H9 (cell line): Measurements from ENCODE around the gene DAPK1. TPM values are rescaled to one million over a fixed set of nuclear protein-coding genes. Genes with fewer than 3 reads are reported as not detected.

Experiments
- DNase-seq: peaks from one replicate; pipeline ENCODE4 v3.0.0-alpha.2; 2017
- H2AFZ ChIP-seq: one replicate; pipeline ENCODE4 v1.6.1; 2013; ENCODE audit warnings: mild to moderate bottlenecking, low read length, control low read depth, moderate library complexity
- H2AK5ac ChIP-seq: 2 replicates; pipeline ENCODE4 v1.6.1; 2013; ENCODE audit warnings: low read length, control low read depth, mixed read lengths; ENCODE audit not compliant: insufficient read length
- H2BK120ac ChIP-seq: one replicate; pipeline ENCODE4 v1.6.1; 2013; ENCODE audit warnings: low read depth, mild to moderate bottlenecking, low read length, control low read depth, inconsistent platforms; ENCODE audit not compliant: poor library complexity, severe bottlenecking
- H2BK12ac ChIP-seq: 2 replicates; pipeline ENCODE4 v1.6.1; 2013; ENCODE audit warnings: low read length, control low read depth, mixed read lengths, low read depth; ENCODE audit not compliant: insufficient read length
- H2BK15ac ChIP-seq: 2 replicates; pipeline ENCODE4 v1.6.1; 2013; ENCODE audit warnings: low read depth, low read length, control low read depth
- H2BK20ac ChIP-seq: one replicate; pipeline ENCODE4 v1.6.1; 2013; ENCODE audit warnings: low read depth, mild to moderate bottlenecking, low read length, control low read depth, inconsistent platforms; ENCODE audit not compliant: poor library complexity, severe bottlenecking
- H2BK5ac ChIP-seq: 2 replicates; pipeline ENCODE4 v1.6.1; 2013; ENCODE audit warnings: low read length, control low read depth, mixed read lengths; ENCODE audit not compliant: insufficient read length
- H3K14ac ChIP-seq: 2 replicates; pipeline ENCODE4 v1.6.1; 2013; ENCODE audit warnings: low read length, control low read depth; ENCODE audit not compliant: insufficient read depth
- H3K18ac ChIP-seq: 2 replicates; pipeline ENCODE4 v1.6.1; 2013; ENCODE audit warnings: low read depth, mild to moderate bottlenecking, mixed read lengths, low read length, control low read depth; ENCODE audit not compliant: insufficient read length
- H3K23ac ChIP-seq: 2 replicates; pipeline ENCODE4 v1.6.1; 2013; ENCODE audit warnings: low read length, control low read depth, mixed read lengths, low read depth; ENCODE audit not compliant: insufficient read length
- H3K23me2 ChIP-seq: 2 replicates; pipeline ENCODE4 v1.6.1; 2013; ENCODE audit warnings: low read depth, mild to moderate bottlenecking, mixed read lengths, low read length, control low read depth; ENCODE audit not compliant: insufficient read length, poor library complexity, severe bottlenecking
- H3K27ac ChIP-seq: 2 replicates; pipeline ENCODE4 v1.5.1; 2013; ENCODE audit warnings: low read length, control low read depth, mixed read lengths, low read depth; ENCODE audit not compliant: insufficient read length
- H3K27me3 ChIP-seq: 2 replicates; pipeline ENCODE4 v1.6.1; 2013; ENCODE audit warnings: low read length, control low read depth, inconsistent platforms; ENCODE audit not compliant: insufficient read depth
- H3K4ac ChIP-seq: 2 replicates; pipeline ENCODE4 v1.6.1; 2013; ENCODE audit warnings: low read depth, mild to moderate bottlenecking, control low read depth, inconsistent platforms, low read length, moderate library complexity
- H3K4me1 ChIP-seq: 2 replicates; pipeline ENCODE4 v1.6.1; 2013; ENCODE audit warnings: low read length, control low read depth, inconsistent platforms; ENCODE audit not compliant: insufficient read depth
- H3K4me2 ChIP-seq: 2 replicates; pipeline ENCODE4 v1.6.1; 2013; ENCODE audit warnings: low read length, control low read depth, mixed read lengths; ENCODE audit not compliant: insufficient read length, insufficient read depth
- H3K56ac ChIP-seq: 2 replicates; pipeline ENCODE4 v1.6.1; 2013; ENCODE audit warnings: low read depth, mild to moderate bottlenecking, mixed read lengths, low read length, control low read depth; ENCODE audit not compliant: insufficient read length
- H3K79me1 ChIP-seq: 2 replicates; pipeline ENCODE4 v1.6.1; 2013; ENCODE audit warnings: low read depth, mild to moderate bottlenecking, moderate library complexity, low read length, control low read depth, inconsistent platforms; ENCODE audit not compliant: insufficient read depth, poor library complexity, severe bottlenecking
- H3K79me2 ChIP-seq: 2 replicates; pipeline ENCODE4 v1.6.1; 2013; ENCODE audit warnings: low read length, control low read depth, inconsistent platforms; ENCODE audit not compliant: insufficient read depth
- H3K9ac ChIP-seq: 2 replicates; pipeline ENCODE4 v1.6.1; 2013; ENCODE audit warnings: low read length, control low read depth, mixed read lengths; ENCODE audit not compliant: insufficient read length; ENCODE audit errors: extremely low read depth
- H3K9me3 ChIP-seq: one replicate; pipeline ENCODE4 v1.6.1; 2013; ENCODE audit warnings: low read depth, low read length, inconsistent platforms; ENCODE audit not compliant: control insufficient read depth
- H3T11ph ChIP-seq: one replicate; pipeline ENCODE4 v1.6.1; 2013; ENCODE audit warnings: mild to moderate bottlenecking, low read length, control low read depth, inconsistent platforms
- H4K20me1 ChIP-seq: one replicate; pipeline ENCODE4 v1.6.1; 2013; ENCODE audit not compliant: control insufficient read depth, insufficient read length, insufficient read depth
- H4K5ac ChIP-seq: 2 replicates; pipeline ENCODE4 v1.6.1; 2013; ENCODE audit warnings: low read depth, mild to moderate bottlenecking, mixed read lengths, low read length, control low read depth; ENCODE audit not compliant: insufficient read length
- H4K8ac ChIP-seq: replicated peaks from 2 replicates; pipeline ENCODE4 v1.6.1; 2013; ENCODE audit warnings: low read length, control low read depth, mixed read lengths, low read depth; ENCODE audit not compliant: insufficient read length
- H4K91ac ChIP-seq: 2 replicates; pipeline ENCODE4 v1.6.1; 2013; ENCODE audit warnings: low read depth, mild to moderate bottlenecking, moderate library complexity, mixed read lengths, low read length, control low read depth; ENCODE audit not compliant: insufficient read length
- H3K27ac Mint-ChIP-seq, 3 experiments: 2 replicates in 2 of 3; 3 replicates in 1 of 3; pipeline ENCODE4 v1.8.0; 2020 to 2021; ENCODE audit warnings: mixed read lengths in 3 of 3, mild to moderate bottlenecking in 1 of 3, moderate library complexity in 1 of 3
- H3K27me3 Mint-ChIP-seq: 2 replicates; pipeline ENCODE4 v1.8.0; 2021; ENCODE audit warnings: low read depth, mild to moderate bottlenecking, moderate library complexity, mixed read lengths
- H3K36me3 Mint-ChIP-seq, 3 experiments: 2 replicates in 2 of 3; 3 replicates in 1 of 3; pipeline ENCODE4 v1.8.0; 2020 to 2021; ENCODE audit warnings: low read depth in 3 of 3, mixed read lengths in 3 of 3; ENCODE audit not compliant: insufficient read depth in 1 of 3
- H3K4me1 Mint-ChIP-seq, 2 experiments: 2 replicates each; pipeline ENCODE4 v1.8.0; 2020; ENCODE audit warnings: mixed read lengths in 2 of 2
- H3K4me3 Mint-ChIP-seq, 2 experiments: 2 replicates in 1 of 2; 3 replicates in 1 of 2; pipeline ENCODE4 v1.8.0; 2020 to 2021; ENCODE audit warnings: mild to moderate bottlenecking in 2 of 2, mixed read lengths in 2 of 2, moderate library complexity in 1 of 2
- H3K9me3 Mint-ChIP-seq, 2 experiments: 2 replicates in 1 of 2; 3 replicates in 1 of 2; pipeline ENCODE4 v1.8.0; 2020; ENCODE audit warnings: mild to moderate bottlenecking in 2 of 2, mixed read lengths in 2 of 2, moderate library complexity in 1 of 2
- CTCF ChIP-seq: fragments of 200-600 bp; sonication (generic); conservative IDR thresholded peaks from 3 replicates; pipeline ENCODE4 v1.8.0; 2021; ENCODE audit warnings: antibody characterized with exemption, mild to moderate bottlenecking
- WGBS: extraction: QIAGEN DNeasy Blood & Tissue Kit; methylation state at CpG from one replicate; pipeline ENCODE4 v1.1.7; 2013; ENCODE audit warnings: missing lambda C conversion rate, low lambda C conversion rate, mixed read lengths; ENCODE audit not compliant: insufficient read length; ENCODE audit errors: extremely low coverage; 5-methylcytosine and 5-hydroxymethylcytosine counted together
- total RNA-seq: library from RNA; stranded (reverse); gene quantifications from 2 replicates; pipeline ENCODE4 v1.2.1, GENCODE V29; 2021

The DAPK1 gene
- total RNA-seq, 1 experiment from 2014 or later, result 79.4 TPM

- peaks cover 28 to 53% (median 45%) of the 10 kb centered on the region in 3 experiments for H3K36me3 Mint-ChIP-seq
- TF ChIP-seq CTCF, result no peak
- H3K4me3 Mint-ChIP-seq, result no peak overlapping the region
- no peak overlapping the region for H2BK20ac ChIP-seq
- H3K23ac ChIP-seq, result no peak overlapping the region
- no peaks in the 10 kb centered on the region for H3K27me3 ChIP-seq
- no peak overlapping the region for H3K4ac ChIP-seq
- H3K4me2 ChIP-seq, result no peak overlapping the region
- H3K9me3 Mint-ChIP-seq, result no peaks in the 10 kb centered on the region
- no peaks in the 10 kb centered on the region for H3K23me2 ChIP-seq
- no peaks in the 10 kb centered on the region for H3K9me3 ChIP-seq
- H3K18ac ChIP-seq, result no peak overlapping the region
- no peak overlapping the region for H2BK15ac ChIP-seq
- H3K79me2 ChIP-seq, result no peaks in the 10 kb centered on the region
- no peaks in the 10 kb centered on the region for H3K79me1 ChIP-seq
- H3K27ac Mint-ChIP-seq, result no peak overlapping the region
- peaks cover 2% of the 10 kb centered on the region for H4K20me1 ChIP-seq
- H4K5ac ChIP-seq, result no peak overlapping the region
- DNase-seq, result no peak
- no peak overlapping the region for H3K9ac ChIP-seq
- no peak overlapping the region for H2BK5ac ChIP-seq
- H2BK120ac ChIP-seq, result no peak overlapping the region
- H3T11ph ChIP-seq, result no peak overlapping the region
- H3K14ac ChIP-seq, result no peak overlapping the region
- H2AFZ ChIP-seq, result no peak overlapping the region
- no peaks in the 10 kb centered on the region for H3K4me1 Mint-ChIP-seq
- H2AK5ac ChIP-seq, result no peak overlapping the region
- H2BK12ac ChIP-seq, result no peak overlapping the region
- H3K56ac ChIP-seq, result no peak overlapping the region
- no peak overlapping the region for H3K27ac ChIP-seq
- no CpG with 5 or more reads among the region's 6 CpGs for WGBS
- no peak overlapping the region for H4K91ac ChIP-seq
- H4K8ac ChIP-seq, result no peak overlapping the region
- H3K4me1 ChIP-seq, result no peaks in the 10 kb centered on the region
- H3K27me3 Mint-ChIP-seq, result no peaks in the 10 kb centered on the region
These were observed 210.3 kb downstream of the DAPK1 start for GRCh38 chr9:87707805-87708506.
